ENCODE measurements around the gene NRP1. TPM values are rescaled to one million over a fixed set of nuclear protein-coding genes. Genes with fewer than 3 reads are reported as not detected.

Gene NRP1
- total RNA-seq, 1 experiment from 2014 or later, result 3.0 TPM

DNA sequence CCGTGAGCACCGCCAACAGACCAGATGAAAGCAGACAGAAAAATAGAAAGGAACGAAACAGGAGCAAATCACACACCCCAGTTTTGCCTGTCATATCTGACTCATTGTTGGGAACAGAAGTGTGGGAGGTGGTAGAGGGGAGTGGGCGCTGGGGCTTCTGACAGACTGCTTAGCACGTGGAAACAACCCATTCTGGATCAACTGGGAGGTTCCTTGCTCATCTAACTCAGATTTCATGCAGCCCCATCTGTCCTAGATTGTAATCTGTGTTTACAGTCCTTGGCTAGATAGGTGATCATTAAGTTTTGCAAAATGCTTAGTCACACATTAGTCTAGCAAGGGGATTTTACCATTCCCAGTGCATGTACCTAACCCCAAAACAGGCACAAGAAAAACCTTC, 154.1 kb downstream of the NRP1 start:
- Mint-ChIP-seq H3K27me3 (ENCODE audit: low read depth) (no peaks in the 10 kb centered on the region), H3K36me3 (no peaks in the 10 kb centered on the region), H3K4me3 (no peak overlapping the region), H3K4me1 (peaks cover 19% of the 10 kb centered on the region), H3K9me3 (no peaks in the 10 kb centered on the region), H3K27ac (no peak overlapping the region)
- no peak for ATAC-seq
- no peak for DNase-seq (ENCODE audit: low spot score)
- ChIA-PET CTCF (no interaction called here), POLR2A (no interaction called here)
- TF ChIP-seq NFATC4 (CRISPR knock-in tag; IDR thresholded peaks at IDR 0.05), result no peak
- TF ChIP-seq, protein P1, sequence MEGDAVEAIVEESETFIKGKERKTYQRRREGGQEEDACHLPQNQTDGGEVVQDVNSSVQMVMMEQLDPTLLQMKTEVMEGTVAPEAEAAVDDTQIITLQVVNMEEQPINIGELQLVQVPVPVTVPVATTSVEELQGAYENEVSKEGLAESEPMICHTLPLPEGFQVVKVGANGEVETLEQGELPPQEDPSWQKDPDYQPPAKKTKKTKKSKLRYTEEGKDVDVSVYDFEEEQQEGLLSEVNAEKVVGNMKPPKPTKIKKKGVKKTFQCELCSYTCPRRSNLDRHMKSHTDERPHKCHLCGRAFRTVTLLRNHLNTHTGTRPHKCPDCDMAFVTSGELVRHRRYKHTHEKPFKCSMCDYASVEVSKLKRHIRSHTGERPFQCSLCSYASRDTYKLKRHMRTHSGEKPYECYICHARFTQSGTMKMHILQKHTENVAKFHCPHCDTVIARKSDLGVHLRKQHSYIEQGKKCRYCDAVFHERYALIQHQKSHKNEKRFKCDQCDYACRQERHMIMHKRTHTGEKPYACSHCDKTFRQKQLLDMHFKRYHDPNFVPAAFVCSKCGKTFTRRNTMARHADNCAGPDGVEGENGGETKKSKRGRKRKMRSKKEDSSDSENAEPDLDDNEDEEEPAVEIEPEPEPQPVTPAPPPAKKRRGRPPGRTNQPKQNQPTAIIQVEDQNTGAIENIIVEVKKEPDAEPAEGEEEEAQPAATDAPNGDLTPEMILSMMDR (IDR thresholded peaks at IDR 0.05), result no peak
- no peak for TF ChIP-seq TCF7 (CRISPR knock-in tag; IDR thresholded peaks at IDR 0.05; ENCODE audit: low read depth)
- no peak for TF ChIP-seq ATF1 (CRISPR knock-in tag; IDR thresholded peaks at IDR 0.05)
- TF ChIP-seq, protein P2, sequence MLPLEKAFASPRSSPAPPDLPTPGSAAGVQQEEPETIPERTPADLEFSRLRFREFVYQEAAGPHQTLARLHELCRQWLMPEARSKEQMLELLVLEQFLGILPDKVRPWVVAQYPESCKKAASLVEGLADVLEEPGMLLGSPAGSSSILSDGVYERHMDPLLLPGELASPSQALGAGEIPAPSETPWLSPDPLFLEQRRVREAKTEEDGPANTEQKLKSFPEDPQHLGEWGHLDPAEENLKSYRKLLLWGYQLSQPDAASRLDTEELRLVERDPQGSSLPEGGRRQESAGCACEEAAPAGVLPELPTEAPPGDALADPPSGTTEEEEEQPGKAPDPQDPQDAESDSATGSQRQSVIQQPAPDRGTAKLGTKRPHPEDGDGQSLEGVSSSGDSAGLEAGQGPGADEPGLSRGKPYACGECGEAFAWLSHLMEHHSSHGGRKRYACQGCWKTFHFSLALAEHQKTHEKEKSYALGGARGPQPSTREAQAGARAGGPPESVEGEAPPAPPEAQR (CRISPR knock-in tag; IDR thresholded peaks at IDR 0.05), result no peak
- no peak for TF ChIP-seq NFYB (CRISPR knock-in tag; conservative IDR thresholded peaks at IDR 0.05; ENCODE audit: low read depth)
- TF ChIP-seq, protein P3, sequence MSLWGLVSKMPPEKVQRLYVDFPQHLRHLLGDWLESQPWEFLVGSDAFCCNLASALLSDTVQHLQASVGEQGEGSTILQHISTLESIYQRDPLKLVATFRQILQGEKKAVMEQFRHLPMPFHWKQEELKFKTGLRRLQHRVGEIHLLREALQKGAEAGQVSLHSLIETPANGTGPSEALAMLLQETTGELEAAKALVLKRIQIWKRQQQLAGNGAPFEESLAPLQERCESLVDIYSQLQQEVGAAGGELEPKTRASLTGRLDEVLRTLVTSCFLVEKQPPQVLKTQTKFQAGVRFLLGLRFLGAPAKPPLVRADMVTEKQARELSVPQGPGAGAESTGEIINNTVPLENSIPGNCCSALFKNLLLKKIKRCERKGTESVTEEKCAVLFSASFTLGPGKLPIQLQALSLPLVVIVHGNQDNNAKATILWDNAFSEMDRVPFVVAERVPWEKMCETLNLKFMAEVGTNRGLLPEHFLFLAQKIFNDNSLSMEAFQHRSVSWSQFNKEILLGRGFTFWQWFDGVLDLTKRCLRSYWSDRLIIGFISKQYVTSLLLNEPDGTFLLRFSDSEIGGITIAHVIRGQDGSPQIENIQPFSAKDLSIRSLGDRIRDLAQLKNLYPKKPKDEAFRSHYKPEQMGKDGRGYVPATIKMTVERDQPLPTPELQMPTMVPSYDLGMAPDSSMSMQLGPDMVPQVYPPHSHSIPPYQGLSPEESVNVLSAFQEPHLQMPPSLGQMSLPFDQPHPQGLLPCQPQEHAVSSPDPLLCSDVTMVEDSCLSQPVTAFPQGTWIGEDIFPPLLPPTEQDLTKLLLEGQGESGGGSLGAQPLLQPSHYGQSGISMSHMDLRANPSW (CRISPR knock-in tag; conservative IDR thresholded peaks at IDR 0.05; ENCODE audit: low read depth), result no peak
- TF ChIP-seq, protein P4, sequence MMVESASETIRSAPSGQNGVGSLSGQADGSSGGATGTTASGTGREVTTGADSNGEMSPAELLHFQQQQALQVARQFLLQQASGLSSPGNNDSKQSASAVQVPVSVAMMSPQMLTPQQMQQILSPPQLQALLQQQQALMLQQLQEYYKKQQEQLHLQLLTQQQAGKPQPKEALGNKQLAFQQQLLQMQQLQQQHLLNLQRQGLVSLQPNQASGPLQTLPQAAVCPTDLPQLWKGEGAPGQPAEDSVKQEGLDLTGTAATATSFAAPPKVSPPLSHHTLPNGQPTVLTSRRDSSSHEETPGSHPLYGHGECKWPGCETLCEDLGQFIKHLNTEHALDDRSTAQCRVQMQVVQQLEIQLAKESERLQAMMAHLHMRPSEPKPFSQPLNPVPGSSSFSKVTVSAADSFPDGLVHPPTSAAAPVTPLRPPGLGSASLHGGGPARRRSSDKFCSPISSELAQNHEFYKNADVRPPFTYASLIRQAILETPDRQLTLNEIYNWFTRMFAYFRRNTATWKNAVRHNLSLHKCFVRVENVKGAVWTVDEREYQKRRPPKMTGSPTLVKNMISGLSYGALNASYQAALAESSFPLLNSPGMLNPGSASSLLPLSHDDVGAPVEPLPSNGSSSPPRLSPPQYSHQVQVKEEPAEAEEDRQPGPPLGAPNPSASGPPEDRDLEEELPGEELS (CRISPR knock-in tag; IDR thresholded peaks at IDR 0.05), result no peak
- TF ChIP-seq GABPB1 (CRISPR knock-in tag; IDR thresholded peaks at IDR 0.05), result no peak
- TF ChIP-seq JAZF1 (CRISPR knock-in tag; IDR thresholded peaks at IDR 0.05), result no peak
- TF ChIP-seq CREM (CRISPR knock-in tag; IDR thresholded peaks at IDR 0.05), result no peak
- no peak for TF ChIP-seq SMAD3 (CRISPR knock-in tag; IDR thresholded peaks at IDR 0.05; ENCODE audit: borderline replicate concordance)
- no peak for TF ChIP-seq ZNF138 (CRISPR knock-in tag; conservative IDR thresholded peaks at IDR 0.05)
- TF ChIP-seq SOX15 (CRISPR knock-in tag; IDR thresholded peaks at IDR 0.05), result no peak
- TF ChIP-seq, protein P5, sequence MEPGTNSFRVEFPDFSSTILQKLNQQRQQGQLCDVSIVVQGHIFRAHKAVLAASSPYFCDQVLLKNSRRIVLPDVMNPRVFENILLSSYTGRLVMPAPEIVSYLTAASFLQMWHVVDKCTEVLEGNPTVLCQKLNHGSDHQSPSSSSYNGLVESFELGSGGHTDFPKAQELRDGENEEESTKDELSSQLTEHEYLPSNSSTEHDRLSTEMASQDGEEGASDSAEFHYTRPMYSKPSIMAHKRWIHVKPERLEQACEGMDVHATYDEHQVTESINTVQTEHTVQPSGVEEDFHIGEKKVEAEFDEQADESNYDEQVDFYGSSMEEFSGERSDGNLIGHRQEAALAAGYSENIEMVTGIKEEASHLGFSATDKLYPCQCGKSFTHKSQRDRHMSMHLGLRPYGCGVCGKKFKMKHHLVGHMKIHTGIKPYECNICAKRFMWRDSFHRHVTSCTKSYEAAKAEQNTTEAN (CRISPR knock-in tag; IDR thresholded peaks at IDR 0.05), result no peak
- TF ChIP-seq, protein P6, sequence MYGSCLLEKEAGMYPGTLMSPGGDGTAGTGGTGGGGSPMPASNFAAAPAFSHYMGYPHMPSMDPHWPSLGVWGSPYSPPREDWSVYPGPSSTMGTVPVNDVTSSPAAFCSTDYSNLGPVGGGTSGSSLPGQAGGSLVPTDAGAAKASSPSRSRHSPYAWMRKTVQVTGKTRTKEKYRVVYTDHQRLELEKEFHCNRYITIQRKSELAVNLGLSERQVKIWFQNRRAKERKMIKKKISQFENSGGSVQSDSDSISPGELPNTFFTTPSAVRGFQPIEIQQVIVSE (CRISPR knock-in tag; IDR thresholded peaks at IDR 0.05; ENCODE audit: borderline replicate concordance), result no peak
- TF ChIP-seq, protein P7, sequence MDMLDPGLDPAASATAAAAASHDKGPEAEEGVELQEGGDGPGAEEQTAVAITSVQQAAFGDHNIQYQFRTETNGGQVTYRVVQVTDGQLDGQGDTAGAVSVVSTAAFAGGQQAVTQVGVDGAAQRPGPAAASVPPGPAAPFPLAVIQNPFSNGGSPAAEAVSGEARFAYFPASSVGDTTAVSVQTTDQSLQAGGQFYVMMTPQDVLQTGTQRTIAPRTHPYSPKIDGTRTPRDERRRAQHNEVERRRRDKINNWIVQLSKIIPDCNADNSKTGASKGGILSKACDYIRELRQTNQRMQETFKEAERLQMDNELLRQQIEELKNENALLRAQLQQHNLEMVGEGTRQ (CRISPR knock-in tag; IDR thresholded peaks at IDR 0.05), result no peak
- TF ChIP-seq ZNF263 (CRISPR knock-in tag; IDR thresholded peaks at IDR 0.05; ENCODE audit: low read depth), result no peak
- TF ChIP-seq GTF2I (CRISPR knock-in tag; conservative IDR thresholded peaks at IDR 0.05), result no peak

Measured in WTC11 (cell line).